BJ (cell line): ENCODE results near the gene ESRRA. TPM values are rescaled to one million over a fixed set of nuclear protein-coding genes. Genes with fewer than 3 reads are reported as not detected.

Experiments used
- CTCF ChIA-PET: fragments of 350-600 bp; formaldehyde crosslinking; extraction: SDS; loops from one replicate; lab custom pipeline; 2021; ENCODE audit warnings: antibody characterized with exemption, inconsistent platforms; lab: Yijun Ruan, JAX
- POLR2A ChIA-PET: fragments of 300-600 bp; sonication (Branson Sonifier 250); formaldehyde crosslinking; extraction: SDS; loops from one replicate; lab custom pipeline; 2021; ENCODE audit warnings: antibody characterized with exemption; lab: Charles Lee
- DNase-seq: peaks from one replicate; pipeline ENCODE4 v3.0.0-alpha.2; 2011; ENCODE audit warnings: low read depth
- H3K27me3 ChIP-seq: 2 replicates; pipeline ENCODE4 v1.6.0; 2011; ENCODE audit warnings: low read length; ENCODE audit not compliant: control insufficient read depth, insufficient read depth
- H3K36me3 ChIP-seq: 2 replicates; pipeline ENCODE4 v1.5.1; 2011; ENCODE audit warnings: low read length; ENCODE audit not compliant: control insufficient read depth, insufficient read depth
- H3K4me3 ChIP-seq: 2 replicates; pipeline ENCODE4 v1.5.1; 2011; ENCODE audit warnings: low read depth, mild to moderate bottlenecking, control low read depth, low read length
- polyA plus RNA-seq: library from polyadenylated mRNA; depleted of rRNA; stranded (reverse); fragments of >200 nt; gene quantifications from 2 replicates; pipeline ENCODE4 v1.2.3, GENCODE V29; 2011
- TF ChIP-seq, protein P1 (sequence below): IDR thresholded peaks from 2 replicates; pipeline ENCODE4 v1.5.1; 2011; ENCODE audit warnings: low read depth, mild to moderate bottlenecking, control low read depth, inconsistent platforms, low read length, moderate library complexity; ENCODE audit not compliant: insufficient read depth

The ESRRA gene
- polyA plus RNA-seq, 1 experiment, result 17.4 TPM

DNA sequence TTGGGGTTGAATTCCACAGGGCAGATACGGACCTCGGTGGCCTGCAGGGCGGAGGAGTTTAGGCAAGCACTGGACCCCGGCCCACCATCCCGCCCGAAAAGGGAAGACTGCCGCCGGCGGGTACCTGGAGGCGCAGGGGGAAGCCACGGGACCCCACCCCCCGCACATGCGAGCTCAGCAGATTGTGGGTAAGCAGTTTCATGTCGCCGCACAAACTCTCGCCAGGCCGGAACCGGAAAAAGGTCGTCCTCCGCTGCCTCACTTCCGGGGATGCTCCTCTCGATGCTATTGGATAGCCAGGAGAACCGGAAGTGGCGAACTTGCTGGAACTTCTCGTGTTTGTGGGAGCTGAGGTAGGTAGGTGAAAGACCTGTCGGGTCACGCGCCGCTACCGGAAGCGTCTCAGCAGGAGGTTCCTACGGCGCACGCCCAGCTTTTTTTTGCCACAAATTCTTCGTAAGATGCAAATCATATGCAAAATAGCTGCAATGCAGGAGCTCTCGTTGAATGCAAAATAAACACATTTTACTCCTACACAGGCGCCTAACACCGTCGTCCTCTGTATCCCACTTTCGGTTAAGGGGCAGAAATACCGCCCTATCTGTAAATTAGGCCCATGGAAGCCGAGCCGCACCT, 12.1 kb downstream of the ESRRA start, which contains the start of gene TRMT112:
Gene TRMT112, minus strand, starts transcription at position 235 of the 636 bp plus-strand sequence. Its CDS starts 33 bp downstream, at position 202.
- ChIA-PET POLR2A (interaction anchor here (0.6 to 1.1 kb wide), 5 partner anchors 12 to 1666 kb away, joined by 3 to 6 read pairs (median 3); partner anchors contain the start of genes ESRRA, FKBP2, NUDT22 and TRPT1), CTCF (interaction anchor here (1.2 to 6.3 kb wide), 10 partner anchors 11 to 113 kb away, joined by 3 to 41 read pairs (median 6); partner anchors contain the start of genes ESRRA, NUDT22 and TRPT1)
- Histone ChIP-seq H3K4me3 (peak within 1 kb of the TSS; percentile 98), H3K36me3 (peaks cover 17% of the 10 kb centered on the region), H3K27me3 (no peaks in the 10 kb centered on the region)
- peak; percentile 86 for DNase-seq
- TF ChIP-seq, protein P1, sequence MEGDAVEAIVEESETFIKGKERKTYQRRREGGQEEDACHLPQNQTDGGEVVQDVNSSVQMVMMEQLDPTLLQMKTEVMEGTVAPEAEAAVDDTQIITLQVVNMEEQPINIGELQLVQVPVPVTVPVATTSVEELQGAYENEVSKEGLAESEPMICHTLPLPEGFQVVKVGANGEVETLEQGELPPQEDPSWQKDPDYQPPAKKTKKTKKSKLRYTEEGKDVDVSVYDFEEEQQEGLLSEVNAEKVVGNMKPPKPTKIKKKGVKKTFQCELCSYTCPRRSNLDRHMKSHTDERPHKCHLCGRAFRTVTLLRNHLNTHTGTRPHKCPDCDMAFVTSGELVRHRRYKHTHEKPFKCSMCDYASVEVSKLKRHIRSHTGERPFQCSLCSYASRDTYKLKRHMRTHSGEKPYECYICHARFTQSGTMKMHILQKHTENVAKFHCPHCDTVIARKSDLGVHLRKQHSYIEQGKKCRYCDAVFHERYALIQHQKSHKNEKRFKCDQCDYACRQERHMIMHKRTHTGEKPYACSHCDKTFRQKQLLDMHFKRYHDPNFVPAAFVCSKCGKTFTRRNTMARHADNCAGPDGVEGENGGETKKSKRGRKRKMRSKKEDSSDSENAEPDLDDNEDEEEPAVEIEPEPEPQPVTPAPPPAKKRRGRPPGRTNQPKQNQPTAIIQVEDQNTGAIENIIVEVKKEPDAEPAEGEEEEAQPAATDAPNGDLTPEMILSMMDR, result no peak

DNA sequence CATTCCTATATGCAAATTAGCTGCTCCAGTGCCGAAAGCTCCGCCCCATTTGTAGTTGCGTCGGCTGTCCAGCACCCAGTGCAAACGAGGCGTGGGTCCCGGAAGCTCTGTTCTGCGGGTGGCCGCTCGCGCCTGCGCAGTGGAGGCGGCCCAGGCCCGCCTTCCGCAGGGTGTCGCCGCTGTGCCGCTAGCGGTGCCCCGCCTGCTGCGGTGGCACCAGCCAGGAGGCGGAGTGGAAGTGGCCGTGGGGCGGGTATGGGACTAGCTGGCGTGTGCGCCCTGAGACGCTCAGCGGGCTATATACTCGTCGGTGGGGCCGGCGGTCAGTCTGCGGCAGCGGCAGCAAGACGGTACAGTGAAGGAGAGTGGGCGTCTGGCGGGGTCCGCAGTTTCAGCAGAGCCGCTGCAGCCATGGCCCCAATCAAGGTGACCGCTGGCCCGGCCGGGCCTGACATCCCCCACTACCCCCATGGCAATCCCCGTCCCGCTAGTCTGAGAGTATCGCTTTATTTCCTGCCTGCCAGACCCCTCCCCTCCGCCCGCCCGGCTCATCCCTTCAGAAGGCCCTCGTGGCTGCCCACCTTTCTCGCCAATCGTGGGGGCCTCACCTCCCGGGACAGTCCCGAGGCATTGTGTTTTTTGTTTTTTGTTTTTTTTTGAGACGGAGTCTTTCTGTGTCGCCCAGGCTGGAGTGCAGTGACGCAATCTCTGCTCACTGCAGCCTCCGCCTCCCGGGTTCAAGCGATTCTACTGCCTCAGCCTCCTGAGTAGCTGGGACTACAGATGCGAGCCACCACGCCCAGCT, 12.8 kb downstream of the ESRRA start, which contains the start of gene PRDX5:
Gene PRDX5, plus strand, starts transcription at position 161 of the 805 bp plus-strand sequence. Its CDS starts 95 bp downstream, at position 256.
- peaks cover 22% of the 10 kb centered on the region for H3K36me3 ChIP-seq
- TF ChIP-seq, protein P1, result peak; percentile 27; the same call in 1 of the 2 replicates
- peak; percentile 79 for DNase-seq
- ChIA-PET CTCF (interaction anchor here (1.2 to 6.3 kb wide), 9 partner anchors 12 to 114 kb away, joined by 3 to 41 read pairs (median 6); partner anchors contain the start of genes ESRRA, NUDT22 and TRPT1), POLR2A (interaction anchor here (0.6 to 1.1 kb wide), 5 partner anchors 13 to 1666 kb away, joined by 3 to 6 read pairs (median 3); partner anchors contain the start of genes ESRRA, FKBP2, NUDT22 and TRPT1)
- H3K27me3 ChIP-seq, result no peaks in the 10 kb centered on the region
- peak within 1 kb of the TSS; percentile 98 for H3K4me3 ChIP-seq

DNA sequence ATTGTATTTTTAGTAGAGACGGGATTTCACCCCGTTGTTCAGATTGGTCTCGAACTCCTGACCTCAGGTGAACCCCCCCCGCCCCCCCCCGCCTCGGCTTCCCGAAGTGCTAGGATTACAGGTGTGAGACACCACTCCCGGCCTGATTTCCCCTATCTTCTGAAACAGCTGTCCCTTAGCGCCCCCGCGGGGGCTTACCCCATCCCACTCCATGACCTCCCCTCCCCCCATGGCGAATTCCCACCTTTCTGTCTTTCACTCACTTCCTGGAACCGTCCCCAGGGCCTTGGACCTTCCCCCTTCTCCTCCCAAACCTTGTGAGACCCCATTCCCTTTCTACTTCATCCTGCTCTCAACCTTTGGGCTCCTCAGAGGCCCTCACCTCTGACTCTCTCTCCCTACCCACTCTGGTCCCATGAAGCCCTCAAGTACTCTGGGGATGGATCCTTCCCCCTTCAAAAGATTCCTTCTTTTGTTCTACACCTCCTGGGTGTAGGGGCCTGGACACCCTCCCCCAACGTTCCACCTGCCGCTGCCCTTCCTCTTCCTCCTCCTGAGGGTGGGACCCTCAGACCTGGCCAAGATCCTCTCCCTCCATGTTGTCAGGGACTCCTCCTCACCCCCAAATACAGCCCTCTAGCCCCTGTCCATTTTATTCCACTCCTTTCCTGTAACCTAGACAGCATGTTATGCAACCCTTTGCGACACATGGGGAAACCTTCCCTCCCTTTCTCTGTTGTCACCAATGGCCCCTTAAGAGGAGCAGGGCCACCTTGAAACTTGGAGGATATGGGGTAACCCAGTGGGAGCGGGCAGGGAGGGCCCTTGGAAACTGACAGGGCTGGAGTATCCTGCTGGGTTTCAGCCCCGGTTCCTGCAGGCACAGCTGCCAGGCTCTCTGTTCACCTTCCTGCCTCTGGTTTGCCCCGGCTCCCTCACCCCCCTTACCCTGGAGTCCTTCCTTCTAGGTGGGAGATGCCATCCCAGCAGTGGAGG, 13.7 kb downstream of the ESRRA start:
- POLR2A ChIA-PET, result no interaction called here
- Histone ChIP-seq H3K4me3 (peak overlapping the region; percentile 98), H3K27me3 (no peaks in the 10 kb centered on the region), H3K36me3 (peaks cover 22% of the 10 kb centered on the region)
- TF ChIP-seq, protein P1, result no peak
- CTCF ChIA-PET, result interaction anchor here (1.3 to 2.7 kb wide), 5 partner anchors 13 to 115 kb away, joined by 3 to 20 read pairs (median 5); partner anchors contain the start of gene ESRRA
- no peak for DNase-seq

DNA sequence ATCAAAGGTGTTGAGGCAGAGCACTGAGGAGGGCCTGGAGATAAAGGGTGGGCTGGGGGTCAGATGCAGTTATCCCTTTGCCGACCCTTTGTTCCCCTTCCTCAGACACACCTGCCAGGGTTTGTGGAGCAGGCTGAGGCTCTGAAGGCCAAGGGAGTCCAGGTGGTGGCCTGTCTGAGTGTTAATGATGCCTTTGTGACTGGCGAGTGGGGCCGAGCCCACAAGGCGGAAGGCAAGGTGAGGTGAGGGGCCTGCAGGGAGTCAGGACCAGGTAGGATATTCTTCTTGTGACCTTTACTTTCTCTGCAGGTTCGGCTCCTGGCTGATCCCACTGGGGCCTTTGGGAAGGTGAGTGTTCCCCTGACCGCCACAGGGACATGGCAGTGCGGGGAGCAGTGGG, 15.2 kb downstream of the ESRRA start:
- no peak for DNase-seq
- TF ChIP-seq, protein P1, result no peak
- Histone ChIP-seq H3K27me3 (no peaks in the 10 kb centered on the region), H3K36me3 (peaks cover 16% of the 10 kb centered on the region), H3K4me3 (no peak overlapping the region)
- POLR2A ChIA-PET, result no interaction called here
- CTCF ChIA-PET, result interaction anchor here (1.3 kb wide), 2 partner anchors 16 to 20 kb away, joined by 3 to 5 read pairs; partner anchors contain the start of gene ESRRA
